HEK293 (cell line): Measurements from ENCODE around the gene VMO1.

Source experiments
- EGR2 ChIP-seq: fragments of 450-650 bp; formaldehyde crosslinking; IDR thresholded peaks from 2 replicates; pipeline ENCODE4 v1.5.1; 2016; ENCODE audit warnings: low read depth, missing biosample characterization, missing genetic modification characterization
- KLF7 ChIP-seq: fragments of 450-650 bp; formaldehyde crosslinking; IDR thresholded peaks from 2 replicates; pipeline ENCODE4 v1.5.1; 2016; ENCODE audit warnings: missing biosample characterization, missing genetic modification characterization, borderline replicate concordance
- OSR2 ChIP-seq: fragments of 450-650 bp; formaldehyde crosslinking; IDR thresholded peaks from 2 replicates; pipeline ENCODE4 v1.5.1; 2016; ENCODE audit warnings: missing biosample characterization, missing genetic modification characterization
- REPIN1 ChIP-seq: fragments of 450-650 bp; formaldehyde crosslinking; IDR thresholded peaks from 2 replicates; pipeline ENCODE4 v1.5.1; 2017; ENCODE audit warnings: missing biosample characterization, missing genetic modification characterization, low read depth
- REST ChIP-seq: fragments of 450-650 bp; formaldehyde crosslinking; IDR thresholded peaks from 2 replicates; pipeline ENCODE4 v1.5.1; 2016; ENCODE audit warnings: missing biosample characterization, missing genetic modification characterization
- SP7 ChIP-seq: fragments of 450-650 bp; formaldehyde crosslinking; IDR thresholded peaks from 2 replicates; pipeline ENCODE4 v1.5.1; 2016; ENCODE audit warnings: missing biosample characterization, missing genetic modification characterization
- TRIM28 ChIP-seq: IDR thresholded peaks from 2 replicates; pipeline ENCODE4 v1.6.1; 2011; ENCODE audit warnings: low read length, control low read depth, borderline replicate concordance
- ZBTB26 ChIP-seq: fragments of 450-650 bp; formaldehyde crosslinking; optimal IDR thresholded peaks from 2 replicates; pipeline ENCODE3; 2016; ENCODE audit warnings: missing biosample characterization, mild to moderate bottlenecking, missing genetic modification characterization
- ZBTB7A ChIP-seq: fragments of 450-650 bp; formaldehyde crosslinking; IDR thresholded peaks from 2 replicates; pipeline ENCODE4 v1.5.1; 2016; ENCODE audit warnings: low read depth, missing biosample characterization, missing genetic modification characterization
- ZFHX2 ChIP-seq: fragments of 450-650 bp; formaldehyde crosslinking; conservative IDR thresholded peaks from 2 replicates; pipeline ENCODE4 v1.5.1; 2016; ENCODE audit warnings: missing biosample characterization, missing genetic modification characterization
- ZFP37 ChIP-seq: fragments of 450-650 bp; formaldehyde crosslinking; IDR thresholded peaks from 2 replicates; pipeline ENCODE4 v1.5.1; 2016; ENCODE audit warnings: missing biosample characterization, missing genetic modification characterization
- ZIC2 ChIP-seq: fragments of 450-650 bp; formaldehyde crosslinking; IDR thresholded peaks from 2 replicates; pipeline ENCODE4 v1.5.1; 2016; ENCODE audit warnings: missing biosample characterization, missing genetic modification characterization
- ZNF133 ChIP-seq: fragments of 450-650 bp; formaldehyde crosslinking; IDR thresholded peaks from 2 replicates; pipeline ENCODE4 v1.5.1; 2016; ENCODE audit warnings: missing biosample characterization, missing genetic modification characterization
- ZNF146 ChIP-seq: fragments of 450-650 bp; formaldehyde crosslinking; IDR thresholded peaks from 2 replicates; pipeline ENCODE4 v1.5.1; 2016; ENCODE audit warnings: missing biosample characterization, missing genetic modification characterization
- ZNF169 ChIP-seq: fragments of 450-650 bp; formaldehyde crosslinking; IDR thresholded peaks from 2 replicates; pipeline ENCODE4 v1.5.1; 2016; ENCODE audit warnings: missing biosample characterization, missing genetic modification characterization
- ZNF223 ChIP-seq: fragments of 450-650 bp; formaldehyde crosslinking; IDR thresholded peaks from 2 replicates; pipeline ENCODE4 v1.5.1; 2016; ENCODE audit warnings: missing biosample characterization, missing genetic modification characterization
- ZNF26 ChIP-seq: fragments of 450-650 bp; formaldehyde crosslinking; IDR thresholded peaks from 2 replicates; pipeline ENCODE4 v1.5.1; 2016; ENCODE audit warnings: missing biosample characterization, missing genetic modification characterization
- ZNF324 ChIP-seq: fragments of 450-650 bp; formaldehyde crosslinking; IDR thresholded peaks from 2 replicates; pipeline ENCODE4 v1.5.1; 2016; ENCODE audit warnings: missing biosample characterization, missing genetic modification characterization
- ZNF391 ChIP-seq: fragments of 450-650 bp; formaldehyde crosslinking; IDR thresholded peaks from 2 replicates; pipeline ENCODE4 v1.5.1; 2016; ENCODE audit warnings: low read depth, missing biosample characterization, missing genetic modification characterization, borderline replicate concordance
- ZNF394 ChIP-seq: fragments of 450-650 bp; formaldehyde crosslinking; IDR thresholded peaks from 2 replicates; pipeline ENCODE4 v1.5.1; 2016; ENCODE audit warnings: missing biosample characterization, missing genetic modification characterization, mild to moderate bottlenecking, moderate library complexity, borderline replicate concordance
- ZNF513 ChIP-seq: fragments of 450-650 bp; IDR thresholded peaks from 2 replicates; pipeline ENCODE4 v1.5.1; 2018; ENCODE audit warnings: missing biosample characterization, missing genetic modification characterization
- ZNF549 ChIP-seq: fragments of 450-650 bp; IDR thresholded peaks from 2 replicates; pipeline ENCODE4 v1.5.1; 2018; ENCODE audit warnings: missing biosample characterization, missing genetic modification characterization, mild to moderate bottlenecking, inconsistent platforms, moderate library complexity
- ZNF558 ChIP-seq: fragments of 450-650 bp; formaldehyde crosslinking; IDR thresholded peaks from 2 replicates; pipeline ENCODE4 v1.5.1; 2016; ENCODE audit warnings: missing biosample characterization, missing genetic modification characterization
- ZNF645 ChIP-seq: fragments of 450-650 bp; formaldehyde crosslinking; IDR thresholded peaks from 2 replicates; pipeline ENCODE4; 2016; ENCODE audit warnings: missing biosample characterization, missing genetic modification characterization
- ZNF76 ChIP-seq: fragments of 450-650 bp; formaldehyde crosslinking; IDR thresholded peaks from 2 replicates; pipeline ENCODE4; 2016; ENCODE audit warnings: low read depth, missing biosample characterization, missing genetic modification characterization, borderline replicate concordance
- ZNF776 ChIP-seq: fragments of 450-650 bp; formaldehyde crosslinking; IDR thresholded peaks from 2 replicates; pipeline ENCODE4 v1.5.0; 2017; ENCODE audit warnings: missing biosample characterization, missing genetic modification characterization, borderline replicate concordance
- ZSCAN23 ChIP-seq: fragments of 450-650 bp; formaldehyde crosslinking; IDR thresholded peaks from 2 replicates; pipeline ENCODE4 v1.5.1; 2016; ENCODE audit warnings: missing biosample characterization, missing genetic modification characterization
- ZSCAN30 ChIP-seq: fragments of 450-650 bp; IDR thresholded peaks from 2 replicates; pipeline ENCODE4 v1.5.1; 2018; ENCODE audit warnings: missing biosample characterization, mild to moderate bottlenecking, missing genetic modification characterization, moderate library complexity
- ZSCAN4 ChIP-seq: fragments of 450-650 bp; formaldehyde crosslinking; IDR thresholded peaks from 2 replicates; pipeline ENCODE4 v1.5.1; 2017; ENCODE audit warnings: missing biosample characterization, missing genetic modification characterization

The VMO1 gene

GRCh38 chr17:4739122-4740024 lies 46.8 kb downstream of the VMO1 start, which contains the start of the genes CXCL16 and ZMYND15 (continued):
- TF ChIP-seq ZSCAN30 (tag by site-specific recombination) (peak; percentile 85), ZNF26 (tag by site-specific recombination) (no peak), ZNF645 (tag by site-specific recombination) (no peak), ZNF223 (no peak), REPIN1 (no peak), OSR2 (tag by site-specific recombination) (peak; percentile 28; the same call in 1 of the 2 replicates), ZNF549 (no peak), ZBTB7A (tag by site-specific recombination) (no peak), ZNF146 (no peak), ZSCAN23 (no peak), REST (tag by site-specific recombination) (no peak), ZFP37 (tag by site-specific recombination) (peak; percentile 56; the same call in 1 of the 2 replicates), ZNF394 (tag by site-specific recombination) (no peak), KLF7 (tag by site-specific recombination) (no peak), TRIM28 (no peak), SP7 (tag by site-specific recombination) (no peak; the same call in 1 of the 2 replicates), ZNF76 (tag by site-specific recombination) (0 out of 2 replicates have a peak, but pooled peaks have one; percentile 15), ZFHX2 (tag by site-specific recombination) (peak; percentile 54), EGR2 (0 out of 2 replicates have a peak, but pooled peaks have one; percentile 12), ZNF169 (no peak), ZNF391 (tag by site-specific recombination) (no peak), ZNF776 (no peak), ZNF513 (tag by site-specific recombination) (0 out of 2 replicates have a peak, but pooled peaks have one; percentile 9), ZIC2 (tag by site-specific recombination) (no peak; the same call in 1 of the 2 replicates), ZBTB26 (peak; percentile 84), ZNF558 (tag by site-specific recombination) (no peak), ZSCAN4 (tag by site-specific recombination) (no peak), ZNF324 (tag by site-specific recombination) (no peak), ZNF133 (0 out of 2 replicates have a peak, but pooled peaks have one; percentile 10)
